ENCODE data around the gene NR3C1. TPM values are rescaled to one million over a fixed set of nuclear protein-coding genes. Genes with fewer than 3 reads are reported as not detected.

The NR3C1 gene
- total RNA-seq, 1 donor from 2014 or later, result 101 TPM

- DNase-seq, result no peak
- TF ChIP-seq, protein P1, sequence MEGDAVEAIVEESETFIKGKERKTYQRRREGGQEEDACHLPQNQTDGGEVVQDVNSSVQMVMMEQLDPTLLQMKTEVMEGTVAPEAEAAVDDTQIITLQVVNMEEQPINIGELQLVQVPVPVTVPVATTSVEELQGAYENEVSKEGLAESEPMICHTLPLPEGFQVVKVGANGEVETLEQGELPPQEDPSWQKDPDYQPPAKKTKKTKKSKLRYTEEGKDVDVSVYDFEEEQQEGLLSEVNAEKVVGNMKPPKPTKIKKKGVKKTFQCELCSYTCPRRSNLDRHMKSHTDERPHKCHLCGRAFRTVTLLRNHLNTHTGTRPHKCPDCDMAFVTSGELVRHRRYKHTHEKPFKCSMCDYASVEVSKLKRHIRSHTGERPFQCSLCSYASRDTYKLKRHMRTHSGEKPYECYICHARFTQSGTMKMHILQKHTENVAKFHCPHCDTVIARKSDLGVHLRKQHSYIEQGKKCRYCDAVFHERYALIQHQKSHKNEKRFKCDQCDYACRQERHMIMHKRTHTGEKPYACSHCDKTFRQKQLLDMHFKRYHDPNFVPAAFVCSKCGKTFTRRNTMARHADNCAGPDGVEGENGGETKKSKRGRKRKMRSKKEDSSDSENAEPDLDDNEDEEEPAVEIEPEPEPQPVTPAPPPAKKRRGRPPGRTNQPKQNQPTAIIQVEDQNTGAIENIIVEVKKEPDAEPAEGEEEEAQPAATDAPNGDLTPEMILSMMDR (IDR thresholded peaks at IDR 0.05), result no peak
- Histone ChIP-seq H3K27me3 (no peaks in the 10 kb centered on the region), H3K4me3 (no peak overlapping the region), H3K36me3 (no peaks in the 10 kb centered on the region), H3K27ac (peak overlapping the region; percentile 11), H3K4me1 (peaks cover 25% of the 10 kb centered on the region), H3K9me3 (peaks cover 16% of the 10 kb centered on the region)
- ATAC-seq, result no peak
- intact Hi-C loops (cut with DNase I), result no loop called here
Observed at GRCh38 chr5:143386725-143387124, 16.8 kb downstream of the NR3C1 start.

GRCh38 chr5:143384865-143385657 lies 18.4 kb downstream of the NR3C1 start:
- Histone ChIP-seq H3K36me3 (no peaks in the 10 kb centered on the region), H3K27me3 (no peaks in the 10 kb centered on the region), H3K9me3 (peaks cover 16% of the 10 kb centered on the region), H3K4me3 (no peak overlapping the region), H3K4me1 (peaks cover 20% of the 10 kb centered on the region), H3K27ac (no peak overlapping the region)
- DNase-seq, result no peak
- intact Hi-C loops (cut with DNase I), result no loop called here
- TF ChIP-seq, protein P1 (IDR thresholded peaks at IDR 0.05), result no peak
- no peak for ATAC-seq

DNA sequence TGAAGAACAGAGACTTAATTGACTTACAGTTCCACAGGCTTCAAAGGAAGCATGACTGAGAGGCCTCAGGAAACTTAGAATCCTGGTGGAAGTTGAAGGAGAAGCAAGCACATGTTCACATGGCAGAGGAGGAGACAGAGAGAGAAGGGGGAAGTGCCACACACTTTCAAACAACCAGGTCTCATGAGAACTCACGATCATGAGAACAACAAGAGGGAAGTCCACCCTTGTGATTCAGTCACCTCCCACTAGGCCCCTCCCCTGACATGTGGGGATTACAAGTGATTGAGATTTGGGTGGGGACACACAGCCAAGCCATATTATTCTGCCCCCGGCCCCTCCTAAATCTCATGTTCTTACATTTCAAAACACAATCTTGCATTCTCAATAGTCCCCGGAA lies 19.5 kb downstream of the NR3C1 start:
- Histone ChIP-seq H3K36me3 (no peaks in the 10 kb centered on the region), H3K4me1 (peaks cover 14% of the 10 kb centered on the region), H3K27ac (no peak overlapping the region), H3K4me3 (no peak overlapping the region), H3K27me3 (no peaks in the 10 kb centered on the region), H3K9me3 (peaks cover 16% of the 10 kb centered on the region)
- DNase-seq (no peak), ATAC-seq (peak; percentile 61)
- intact Hi-C loops (cut with DNase I), result no loop called here
- TF ChIP-seq, protein P1 (IDR thresholded peaks at IDR 0.05), result no peak

DNA sequence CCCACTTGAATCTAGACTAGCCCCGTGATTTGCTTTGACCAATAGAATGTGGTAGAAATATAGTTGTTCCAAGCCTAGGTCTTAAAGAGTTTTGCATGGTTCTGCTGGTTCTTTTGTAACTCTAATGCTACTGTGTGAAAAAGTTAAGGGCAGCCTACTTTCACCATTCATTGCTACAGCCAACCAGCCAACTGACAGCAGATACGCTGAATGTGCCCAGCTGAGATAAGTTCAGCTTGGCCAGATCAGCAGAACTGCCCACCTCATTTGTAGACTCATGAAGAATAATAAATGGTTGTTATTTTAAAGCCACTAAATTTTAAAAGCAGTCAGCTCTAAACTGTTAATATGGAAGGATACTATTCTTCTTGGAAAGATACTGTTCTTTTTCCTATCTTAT lies 23.9 kb downstream of the NR3C1 start:
- no peak for DNase-seq
- Histone ChIP-seq H3K4me3 (no peak overlapping the region), H3K36me3 (no peaks in the 10 kb centered on the region), H3K4me1 (peaks cover 9% of the 10 kb centered on the region), H3K27ac (no peak overlapping the region), H3K9me3 (peaks cover 3% of the 10 kb centered on the region), H3K27me3 (no peaks in the 10 kb centered on the region)
- intact Hi-C loops (cut with DNase I), result no loop called here
- no peak for ATAC-seq
- TF ChIP-seq, protein P1 (IDR thresholded peaks at IDR 0.05), result no peak

- TF ChIP-seq, protein P1 (IDR thresholded peaks at IDR 0.05), result no peak
- ATAC-seq, result no peak
- Histone ChIP-seq H3K36me3 (no peaks in the 10 kb centered on the region), H3K27ac (no peak overlapping the region), H3K27me3 (no peaks in the 10 kb centered on the region), H3K4me3 (no peak overlapping the region), H3K9me3 (no peaks in the 10 kb centered on the region), H3K4me1 (peaks cover 16% of the 10 kb centered on the region)
- DNase-seq, result no peak
- intact Hi-C loops (cut with DNase I), result no loop called here
Observed at GRCh38 chr5:143376911-143377813, 26.3 kb downstream of the NR3C1 start.
